Naive thymus-derived CD4-positive, alpha-beta T cell (primary cell): ENCODE data around the gene TNFRSF6B. TPM values are rescaled to one million over a fixed set of nuclear protein-coding genes. Genes with fewer than 3 reads are reported as not detected.

ENCODE experiments used
- ATAC-seq: fragments of 150-1000 bp; cut with Tn5 transposase; 2 replicates; pipeline ENCODE4 v1.10.0; 2021; ENCODE audit warnings: mild to moderate bottlenecking, moderate library complexity
- CTCF ChIA-PET: fragments of 350-600 bp; sonication (Branson Sonifier 250); formaldehyde crosslinking; loops from one replicate; lab custom pipeline; 2021; ENCODE audit warnings: antibody characterized with exemption; lab: Charles Lee
- POLR2A ChIA-PET: fragments of 350-600 bp; sonication (Branson Sonifier 250); formaldehyde crosslinking; loops from one replicate; lab custom pipeline; 2021; ENCODE audit warnings: antibody characterized with exemption, inconsistent platforms; lab: Charles Lee
- DNase-seq, 9 donors: peaks; one replicate each; pipeline versions ENCODE4 v3.0.0 to v3.0.0-alpha.2; 2020 to 2022; ENCODE audit warnings: mixed read lengths in 1 of 9
- H3K27ac ChIP-seq: one replicate; pipeline ENCODE4 v1.7.0; 2013; ENCODE audit warnings: mild to moderate bottlenecking, low read depth, low read length, moderate library complexity
- H3K27me3 ChIP-seq, 2 donors: one replicate each; pipeline ENCODE4 v1.7.0; 2013; ENCODE audit warnings: low read length in 2 of 2, mild to moderate bottlenecking in 2 of 2, moderate library complexity in 2 of 2; ENCODE audit not compliant: control insufficient read depth in 2 of 2, insufficient read depth in 2 of 2
- H3K36me3 ChIP-seq, 3 experiments: 1 replicate in 2 of 3; 2 replicates in 1 of 3; pipeline ENCODE4 v1.7.0; 2013; ENCODE audit warnings: low read length in 3 of 3, mild to moderate bottlenecking in 3 of 3, moderate library complexity in 1 of 3; ENCODE audit not compliant: insufficient read depth in 3 of 3, control insufficient read depth in 2 of 3
- H3K4me1 ChIP-seq, 2 donors: one replicate each; pipeline ENCODE4 v1.7.0; 2013; ENCODE audit warnings: low read length in 2 of 2, mild to moderate bottlenecking in 2 of 2, moderate library complexity in 1 of 2; ENCODE audit not compliant: control insufficient read depth in 2 of 2, insufficient read depth in 2 of 2
- H3K4me3 ChIP-seq: 2 replicates; pipeline ENCODE4 v1.7.0; 2013; ENCODE audit warnings: mild to moderate bottlenecking, low read length
- H3K9me3 ChIP-seq, 3 experiments: 1 replicate in 2 of 3; 2 replicates in 1 of 3; pipeline ENCODE4 v1.7.0; 2013; ENCODE audit warnings: low read length in 3 of 3; ENCODE audit not compliant: control insufficient read depth in 2 of 3
- H3K27ac Mint-ChIP-seq, 9 donors: one replicate each; pipeline ENCODE4 v1.8.0; 2020 to 2022; ENCODE audit warnings: mixed read lengths in 9 of 9, mild to moderate bottlenecking in 8 of 9, moderate library complexity in 5 of 9, inconsistent platforms in 2 of 9
- H3K27me3 Mint-ChIP-seq, 5 donors: one replicate each; pipeline ENCODE4 v1.8.0; 2021 to 2022; ENCODE audit warnings: mixed read lengths in 5 of 5, mild to moderate bottlenecking in 1 of 5
- H3K36me3 Mint-ChIP-seq, 5 donors: one replicate each; pipeline ENCODE4 v1.8.0; 2020 to 2022; ENCODE audit warnings: mixed read lengths in 5 of 5, mild to moderate bottlenecking in 3 of 5, inconsistent platforms in 1 of 5
- H3K4me1 Mint-ChIP-seq, 7 donors: one replicate each; pipeline ENCODE4 v1.8.0; 2020 to 2022; ENCODE audit warnings: mixed read lengths in 7 of 7, mild to moderate bottlenecking in 3 of 7, inconsistent platforms in 1 of 7
- H3K4me3 Mint-ChIP-seq, 10 donors: one replicate each; pipeline ENCODE4 v1.8.0; 2020 to 2022; ENCODE audit warnings: mild to moderate bottlenecking in 10 of 10, mixed read lengths in 10 of 10, moderate library complexity in 6 of 10, inconsistent platforms in 2 of 10
- H3K9me3 Mint-ChIP-seq, 11 donors: one replicate each; pipeline ENCODE4 v1.8.0; 2020 to 2022; ENCODE audit warnings: mixed read lengths in 11 of 11, mild to moderate bottlenecking in 4 of 11, inconsistent platforms in 1 of 11, moderate library complexity in 1 of 11
- intact Hi-C, 2 donors: fragments of 100-400 bp; cut with micrococcal nuclease; formaldehyde crosslinking; loops; one replicate each; pipeline ENCODE4 v1.15.1; 2023
- polyA plus RNA-seq, 2 donors: library from polyadenylated mRNA; unstranded; fragments of 300-500 nt; fragmentation: Illumina TruSeq; gene quantifications; one replicate each; pipeline ENCODE4 v1.2.3, GENCODE V29; 2021
- total RNA-seq, 6 experiments: library from RNA in 5 of 6; stranded (reverse) in 5 of 6; gene quantifications; 1 replicate in 5 of 6; 2 replicates in 1 of 6; pipeline ENCODE4 v1.2.3 and lab custom pipeline; 2021 to 2026

Gene TNFRSF6B
- total and polyA plus RNA-seq, 7 experiments from 2014 or later: 0.22 to 0.74 TPM; not detected in 5

DNA sequence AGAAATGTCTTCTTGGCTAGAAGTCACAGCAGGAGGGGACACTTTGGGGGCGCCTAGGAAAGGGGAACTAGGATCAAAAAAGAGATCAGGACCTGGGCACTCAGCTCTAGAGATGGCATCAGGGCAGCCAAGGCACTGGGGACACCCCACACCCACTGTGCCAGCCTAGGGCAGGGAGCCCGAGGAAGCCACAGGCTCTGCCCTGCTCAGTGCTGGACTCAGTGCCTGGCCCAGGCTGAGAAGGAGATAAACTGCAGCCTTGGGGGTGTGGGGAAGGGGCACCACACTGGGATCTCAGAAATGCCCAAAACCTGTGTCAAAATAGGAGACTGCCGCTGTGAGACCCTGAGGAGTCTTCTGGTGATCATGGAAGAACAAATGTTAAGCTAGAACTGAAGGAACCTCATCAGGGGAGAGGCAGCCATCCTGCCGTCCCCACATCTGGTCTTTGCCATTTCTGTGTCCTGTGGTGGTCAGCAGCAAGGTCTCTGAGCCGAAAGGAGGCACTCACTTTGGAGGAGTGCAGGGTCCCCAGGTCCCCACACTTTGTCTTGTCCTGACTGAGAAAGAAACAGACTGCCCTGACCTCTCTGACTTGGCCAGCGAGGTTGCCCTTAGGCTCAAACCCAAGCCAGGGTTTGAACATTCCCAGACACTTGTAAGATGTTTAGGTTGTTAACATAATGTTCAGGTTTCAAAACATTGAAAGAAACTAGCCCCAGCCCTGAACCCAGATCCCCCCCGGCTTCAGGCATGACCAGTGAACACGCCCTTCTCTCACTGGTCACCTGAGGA, 9.0 kb downstream of the TNFRSF6B start:
- POLR2A ChIA-PET: interaction anchor here (0.8 to 5.1 kb wide), 3 partner anchors 22 to 97 kb away, joined by 3 to 137 read pairs (median 8); partner anchors contain the start of genes LIME1 and SLC2A4RG
- ATAC-seq: no peak
- peaks cover 15 to 39% (median 31%) of the 10 kb centered on the region in 7 donors for H3K4me1 Mint-ChIP-seq

DNA sequence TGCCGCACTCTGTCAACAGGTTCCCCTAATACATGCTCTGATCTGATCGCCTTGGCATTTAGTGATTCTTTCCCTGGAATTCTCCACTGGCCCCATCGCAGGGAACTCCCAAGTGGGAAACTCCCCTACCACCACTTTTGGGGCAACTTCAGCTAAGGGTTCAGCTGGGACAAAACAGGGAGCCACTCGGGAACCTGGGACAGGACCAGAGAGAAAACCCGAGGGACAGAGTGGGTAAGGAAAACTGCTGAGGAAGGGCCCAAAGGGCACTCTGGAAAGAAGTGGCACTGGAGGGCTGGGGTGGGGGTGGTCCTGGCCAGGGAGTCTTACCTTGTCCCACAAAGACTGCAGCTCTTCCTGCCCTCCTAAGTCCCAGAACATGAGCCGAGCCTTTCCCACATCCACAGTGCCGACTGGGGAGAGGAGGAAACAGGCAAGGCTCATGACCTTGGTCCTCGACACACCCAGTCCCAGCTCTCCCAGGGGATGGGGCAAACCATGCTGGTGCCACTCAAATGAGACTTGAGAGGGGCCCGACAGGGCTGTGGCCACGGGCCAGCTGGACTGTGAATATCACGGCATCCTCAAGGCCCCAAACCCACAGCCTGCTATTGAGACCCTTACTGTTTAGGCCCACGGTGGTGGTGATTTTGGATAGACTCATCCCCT, 9.7 kb downstream of the TNFRSF6B start:
- peak overlapping the region; percentile 81 for H3K27ac ChIP-seq
- no peaks in the 10 kb centered on the region for H3K27me3 Mint-ChIP-seq
- H3K4me1 Mint-ChIP-seq: peaks cover 22 to 46% (median 39%) of the 10 kb centered on the region in 7 donors
- H3K36me3 ChIP-seq: peaks cover 0 to 61% (median 22%) of the 10 kb centered on the region in 3 experiments
- H3K36me3 Mint-ChIP-seq: peaks cover 9 to 22% (median 13%) of the 10 kb centered on the region in 5 donors
- H3K4me1 ChIP-seq: peaks cover 22 to 25% of the 10 kb centered on the region in 2 donors
- ATAC-seq (no peak), DNase-seq (no peak)
- POLR2A ChIA-PET: interaction anchor here (0.8 to 5.1 kb wide), 7 partner anchors 9 to 250 kb away, joined by 3 to 137 read pairs (median 11); partner anchors contain the start of genes LIME1, SLC2A4RG, TNFRSF6B and TPD52L2
- intact Hi-C loops: loop anchor here (2.0 to 5.0 kb wide), 11 partner anchors 25 to 416 kb away; partner anchors contain the start of genes GMEB2 (in 1 of the 2), PTK6 (in 1 of the 2), TCEA2 (in 1 of the 2) and UCKL1 (in 1 of the 2)
- peaks cover 0 to 2% (median 0%) of the 10 kb centered on the region in 11 donors for H3K9me3 Mint-ChIP-seq
- H3K4me3 Mint-ChIP-seq: peak overlapping the region; percentile 86 to 95 (median 90)
- peak overlapping the region; percentile 82 to 97 (median 87) for H3K27ac Mint-ChIP-seq
- H3K27me3 ChIP-seq: no peaks in the 10 kb centered on the region
- no peaks in the 10 kb centered on the region for H3K9me3 ChIP-seq
- CTCF ChIA-PET: interaction anchor here (0.7 to 2.7 kb wide), 5 partner anchors 9 to 34 kb away, joined by 3 to 27 read pairs (median 3); partner anchors contain the start of gene LIME1
- H3K4me3 ChIP-seq: peak overlapping the region; percentile 91

More for the DNA sequence above, 9.0 kb downstream of the TNFRSF6B start:
- Histone ChIP-seq H3K27me3 (no peaks in the 10 kb centered on the region), H3K4me1 (peaks cover 17 to 22% of the 10 kb centered on the region in 2 donors), H3K36me3 (peaks cover 0 to 54% (median 22%) of the 10 kb centered on the region in 3 experiments), H3K27ac (peak overlapping the region; percentile 81), H3K9me3 (no peaks in the 10 kb centered on the region), H3K4me3 (no peak overlapping the region)
- Mint-ChIP-seq H3K9me3 (peaks cover 0 to 2% (median 0%) of the 10 kb centered on the region in 11 donors), H3K27ac (peak overlapping the region in 5 of 9 donors; percentile 38 to 94 (median 42)), H3K36me3 (peaks cover 4 to 16% (median 6%) of the 10 kb centered on the region in 5 donors), H3K4me3 (peak overlapping the region in 5 of 10 donors; percentile 18 to 90 (median 41)), H3K27me3 (no peaks in the 10 kb centered on the region)
- intact Hi-C loops: loop anchor here (2.0 to 5.0 kb wide), 11 partner anchors 25 to 417 kb away; partner anchors contain the start of genes GMEB2 (in 1 of the 2), PTK6 (in 1 of the 2), TCEA2 (in 1 of the 2) and UCKL1 (in 1 of the 2)
- no peak for DNase-seq
- CTCF ChIA-PET: interaction anchor here (0.8 to 2.7 kb wide), 4 partner anchors 8 to 35 kb away, joined by 3 to 27 read pairs (median 4); partner anchors contain the start of gene LIME1

DNA sequence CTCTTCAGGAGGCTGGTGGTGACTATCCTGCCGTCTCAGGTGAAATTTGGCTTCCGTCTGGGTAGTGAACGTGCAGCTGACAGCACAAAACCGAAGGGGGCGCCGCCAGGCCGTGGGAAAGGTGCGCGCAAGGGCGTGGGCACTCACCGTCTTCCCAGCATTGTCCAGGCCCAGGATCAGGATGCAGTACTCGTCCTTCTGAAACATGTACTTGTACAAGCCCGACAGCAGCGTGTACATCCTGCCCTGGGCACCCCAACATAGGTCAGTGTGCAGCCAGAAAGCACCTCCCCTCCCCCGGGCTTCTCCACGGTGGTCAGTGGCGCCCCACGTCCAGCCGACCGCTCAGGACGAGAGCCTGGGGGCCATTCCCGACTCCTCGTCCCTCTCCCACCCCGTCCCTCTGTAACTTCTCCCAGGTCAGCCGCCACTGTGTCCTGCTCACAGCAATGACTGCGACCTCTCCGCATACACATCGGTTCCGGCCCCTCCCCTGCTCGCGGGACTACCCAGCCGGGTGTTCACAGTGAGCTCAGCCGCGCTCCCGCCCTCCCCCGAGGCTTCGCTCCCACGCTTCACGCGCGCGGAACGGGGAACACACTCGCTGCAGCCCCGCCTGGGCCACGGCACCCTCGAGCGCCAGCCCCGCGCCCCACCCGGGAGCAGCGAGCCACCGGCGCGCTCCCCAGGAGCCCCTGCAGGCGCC, 10.6 kb downstream of the TNFRSF6B start:
- Mint-ChIP-seq H3K36me3 (peaks cover 10 to 29% (median 17%) of the 10 kb centered on the region in 5 donors), H3K27me3 (no peaks in the 10 kb centered on the region), H3K9me3 (peaks cover 0 to 2% (median 0%) of the 10 kb centered on the region in 11 donors), H3K4me1 (peaks cover 26 to 54% (median 41%) of the 10 kb centered on the region in 7 donors), H3K27ac (peak overlapping the region; percentile 82 to 97 (median 87)), H3K4me3 (peak overlapping the region; percentile 86 to 95 (median 90))
- intact Hi-C loops: loop anchor here (1.0 to 5.0 kb wide), 22 partner anchors 23 to 415 kb away; partner anchors contain the start of genes RTEL1 (in 2 of the 2), TCEA2 (in 2 of the 2), UCKL1 (in 2 of the 2) and DNAJC5 (in 1 of the 2)
- Histone ChIP-seq H3K4me1 (peaks cover 22 to 30% of the 10 kb centered on the region in 2 donors), H3K4me3 (peak overlapping the region; percentile 91), H3K27me3 (no peaks in the 10 kb centered on the region), H3K36me3 (peaks cover 0 to 69% (median 27%) of the 10 kb centered on the region in 3 experiments), H3K9me3 (no peaks in the 10 kb centered on the region), H3K27ac (peak overlapping the region; percentile 81)
- ChIA-PET CTCF (interaction anchor here (0.7 to 2.7 kb wide), 16 partner anchors 9 to 360 kb away, joined by 3 to 27 read pairs (median 4); partner anchors contain the start of genes LIME1, PRPF6, PTK6 and SLC2A4RG), POLR2A (interaction anchor here (0.6 to 5.1 kb wide), 25 partner anchors 10 to 372 kb away, joined by 3 to 137 read pairs (median 4); partner anchors contain the start of genes GMEB2, LIME1, OPRL1 and PPDPF)
- peak; percentile 42 to 70 (median 66) for DNase-seq
- ATAC-seq: peak; percentile 70

DNA sequence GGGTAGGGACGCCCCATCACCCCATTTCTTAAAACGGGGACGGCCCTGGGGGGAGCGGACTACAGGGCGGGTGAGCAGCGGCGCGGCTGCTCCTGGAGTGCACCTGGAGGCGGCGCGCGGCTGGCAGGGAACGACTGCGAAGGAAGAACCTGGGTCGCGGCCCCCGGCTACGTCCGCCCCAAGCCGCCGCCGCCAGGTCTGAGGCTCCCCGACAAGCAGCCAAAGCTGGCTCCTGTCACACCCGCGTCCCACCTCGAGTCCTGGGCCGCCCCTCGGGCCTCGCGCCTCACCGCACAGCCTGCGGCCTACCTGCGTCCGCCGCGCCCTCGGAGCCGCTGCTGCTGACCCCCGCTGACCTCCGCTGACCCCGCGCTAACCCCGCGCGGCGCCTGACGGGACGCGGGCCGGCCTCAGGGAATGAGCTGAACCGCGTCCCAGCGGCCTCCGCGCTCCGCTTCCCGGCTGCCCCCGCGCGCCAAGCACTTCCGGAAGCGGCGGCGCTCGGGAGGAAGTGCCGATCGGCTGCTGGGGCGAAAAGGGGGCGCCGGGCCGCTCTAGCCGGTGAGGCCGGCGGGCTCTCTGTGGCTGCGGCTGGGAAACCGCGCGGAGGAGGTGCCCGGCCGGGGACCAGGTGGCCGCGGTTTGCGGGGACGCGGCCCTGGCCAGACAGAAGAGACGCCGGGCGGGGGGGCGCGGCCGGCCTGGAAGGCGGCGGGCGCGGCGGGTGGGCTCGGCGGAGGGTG, 11.3 kb downstream of the TNFRSF6B start, which contains the start of the genes ARFRP1 and ZGPAT:
ARFRP1 (minus strand) TSS at position 419 of the 743 bp plus-strand sequence. CDS start 885 bp downstream, outside the sequence.
ZGPAT (plus strand) TSS at position 482 of the 743 bp plus-strand sequence. CDS start 542 bp downstream, outside the sequence.
- ChIA-PET POLR2A (interaction anchor here (0.7 to 5.1 kb wide), 23 partner anchors 10 to 372 kb away, joined by 3 to 137 read pairs (median 4); partner anchors contain the start of genes GMEB2, LIME1, OPRL1 and PPDPF), CTCF (interaction anchor here (0.6 to 2.7 kb wide), 16 partner anchors 9 to 359 kb away, joined by 3 to 27 read pairs (median 4); partner anchors contain the start of genes LIME1, PRPF6, PTK6 and SLC2A4RG)
- Histone ChIP-seq H3K27ac (peak within 1 kb of the TSS; percentile 81), H3K4me1 (peaks cover 22 to 30% of the 10 kb centered on the region in 2 donors), H3K36me3 (peaks cover 0 to 75% (median 27%) of the 10 kb centered on the region in 3 experiments), H3K27me3 (no peaks in the 10 kb centered on the region), H3K4me3 (peak within 1 kb of the TSS; percentile 91), H3K9me3 (no peaks in the 10 kb centered on the region)
- DNase-seq (peak; percentile 77 to 92 (median 88)), ATAC-seq (peak; percentile 92)
- Mint-ChIP-seq H3K27ac (peak within 1 kb of the TSS; percentile 82 to 97 (median 87)), H3K4me3 (peak within 1 kb of the TSS; percentile 86 to 95 (median 90)), H3K36me3 (peaks cover 15 to 37% (median 24%) of the 10 kb centered on the region in 5 donors), H3K27me3 (no peaks in the 10 kb centered on the region), H3K9me3 (peaks cover 0 to 5% (median 0%) of the 10 kb centered on the region in 11 donors), H3K4me1 (peaks cover 33 to 62% (median 46%) of the 10 kb centered on the region in 7 donors)
- intact Hi-C loops: loop anchor here (1.0 to 5.0 kb wide), 22 partner anchors 23 to 415 kb away; partner anchors contain the start of genes RTEL1 (in 2 of the 2), TCEA2 (in 2 of the 2), UCKL1 (in 2 of the 2) and DNAJC5 (in 1 of the 2)
